Measurements from ENCODE around the gene ATM.

ATM gene, protein sequence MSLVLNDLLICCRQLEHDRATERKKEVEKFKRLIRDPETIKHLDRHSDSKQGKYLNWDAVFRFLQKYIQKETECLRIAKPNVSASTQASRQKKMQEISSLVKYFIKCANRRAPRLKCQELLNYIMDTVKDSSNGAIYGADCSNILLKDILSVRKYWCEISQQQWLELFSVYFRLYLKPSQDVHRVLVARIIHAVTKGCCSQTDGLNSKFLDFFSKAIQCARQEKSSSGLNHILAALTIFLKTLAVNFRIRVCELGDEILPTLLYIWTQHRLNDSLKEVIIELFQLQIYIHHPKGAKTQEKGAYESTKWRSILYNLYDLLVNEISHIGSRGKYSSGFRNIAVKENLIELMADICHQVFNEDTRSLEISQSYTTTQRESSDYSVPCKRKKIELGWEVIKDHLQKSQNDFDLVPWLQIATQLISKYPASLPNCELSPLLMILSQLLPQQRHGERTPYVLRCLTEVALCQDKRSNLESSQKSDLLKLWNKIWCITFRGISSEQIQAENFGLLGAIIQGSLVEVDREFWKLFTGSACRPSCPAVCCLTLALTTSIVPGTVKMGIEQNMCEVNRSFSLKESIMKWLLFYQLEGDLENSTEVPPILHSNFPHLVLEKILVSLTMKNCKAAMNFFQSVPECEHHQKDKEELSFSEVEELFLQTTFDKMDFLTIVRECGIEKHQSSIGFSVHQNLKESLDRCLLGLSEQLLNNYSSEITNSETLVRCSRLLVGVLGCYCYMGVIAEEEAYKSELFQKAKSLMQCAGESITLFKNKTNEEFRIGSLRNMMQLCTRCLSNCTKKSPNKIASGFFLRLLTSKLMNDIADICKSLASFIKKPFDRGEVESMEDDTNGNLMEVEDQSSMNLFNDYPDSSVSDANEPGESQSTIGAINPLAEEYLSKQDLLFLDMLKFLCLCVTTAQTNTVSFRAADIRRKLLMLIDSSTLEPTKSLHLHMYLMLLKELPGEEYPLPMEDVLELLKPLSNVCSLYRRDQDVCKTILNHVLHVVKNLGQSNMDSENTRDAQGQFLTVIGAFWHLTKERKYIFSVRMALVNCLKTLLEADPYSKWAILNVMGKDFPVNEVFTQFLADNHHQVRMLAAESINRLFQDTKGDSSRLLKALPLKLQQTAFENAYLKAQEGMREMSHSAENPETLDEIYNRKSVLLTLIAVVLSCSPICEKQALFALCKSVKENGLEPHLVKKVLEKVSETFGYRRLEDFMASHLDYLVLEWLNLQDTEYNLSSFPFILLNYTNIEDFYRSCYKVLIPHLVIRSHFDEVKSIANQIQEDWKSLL (N-terminal part only)

DNA sequence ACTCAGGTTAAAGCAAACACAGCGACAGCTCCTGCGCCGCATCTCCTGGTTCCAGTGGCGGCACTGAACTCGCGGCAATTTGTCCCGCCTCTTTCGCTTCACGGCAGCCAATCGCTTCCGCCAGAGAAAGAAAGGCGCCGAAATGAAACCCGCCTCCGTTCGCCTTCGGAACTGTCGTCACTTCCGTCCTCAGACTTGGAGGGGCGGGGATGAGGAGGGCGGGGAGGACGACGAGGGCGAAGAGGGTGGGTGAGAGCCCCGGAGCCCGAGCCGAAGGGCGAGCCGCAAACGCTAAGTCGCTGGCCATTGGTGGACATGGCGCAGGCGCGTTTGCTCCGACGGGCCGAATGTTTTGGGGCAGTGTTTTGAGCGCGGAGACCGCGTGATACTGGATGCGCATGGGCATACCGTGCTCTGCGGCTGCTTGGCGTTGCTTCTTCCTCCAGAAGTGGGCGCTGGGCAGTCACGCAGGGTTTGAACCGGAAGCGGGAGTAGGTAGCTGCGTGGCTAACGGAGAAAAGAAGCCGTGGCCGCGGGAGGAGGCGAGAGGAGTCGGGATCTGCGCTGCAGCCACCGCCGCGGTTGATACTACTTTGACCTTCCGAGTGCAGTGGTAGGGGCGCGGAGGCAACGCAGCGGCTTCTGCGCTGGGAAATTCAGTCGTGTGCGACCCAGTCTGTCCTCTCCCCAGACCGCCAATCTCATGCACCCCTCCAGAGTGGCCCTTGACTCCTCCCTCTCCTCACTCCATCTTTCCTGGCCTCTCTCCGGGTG, at the start of gene ATM, which contains the start of gene NPAT:
TSS of gene ATM (plus strand) at position 494 of the 774 bp plus-strand sequence. CDS start 4,558 bp downstream, outside the sequence.
TSS of gene NPAT (minus strand) at position 65 of the 774 bp plus-strand sequence. CDS start 102 bp downstream, outside the sequence.
- DNase-seq (ENCODE audit: low read depth, low spot score), result peak; percentile 99

DNA sequence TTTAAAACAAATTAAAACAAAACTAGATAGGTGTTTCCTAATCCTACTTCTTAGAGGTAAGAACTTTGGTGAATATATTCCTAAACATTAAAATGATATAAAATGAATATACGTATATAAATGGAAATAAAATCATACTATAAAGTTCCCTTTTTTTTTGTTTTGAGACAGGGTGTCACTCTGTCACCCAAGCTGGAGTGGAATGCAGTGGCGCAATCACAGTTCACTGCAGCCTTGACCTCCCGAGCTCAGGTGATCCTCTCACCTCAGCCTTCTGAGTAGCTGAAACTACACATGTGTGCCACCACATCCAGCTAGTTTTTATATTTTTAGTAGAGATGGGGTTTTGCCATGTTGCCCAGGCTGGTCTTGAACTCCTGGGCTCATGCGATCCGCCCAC, 45.3 kb upstream of the ATM start:
- no peak for DNase-seq (ENCODE audit: low read depth, low spot score)

DNA sequence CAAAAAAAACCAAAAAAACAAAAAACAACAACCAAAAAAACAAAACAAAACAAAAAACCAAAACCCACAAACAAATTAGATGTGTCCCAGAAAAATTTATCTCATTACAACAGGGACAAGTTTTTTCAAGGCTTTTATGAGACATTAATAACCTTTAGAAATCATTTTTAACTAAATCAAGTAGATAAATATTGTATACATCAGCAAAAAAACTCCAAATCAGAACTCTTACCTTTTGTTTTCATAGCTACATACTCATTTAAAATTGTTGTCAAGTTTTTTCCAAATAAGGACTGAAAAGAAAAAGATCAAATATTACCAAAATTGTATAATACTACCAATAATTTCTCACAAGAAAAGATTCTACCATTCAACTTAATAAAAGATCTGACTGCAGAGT, 29.1 kb upstream of the ATM start:
- DNase-seq (ENCODE audit: low read depth, low spot score), result no peak

DNA sequence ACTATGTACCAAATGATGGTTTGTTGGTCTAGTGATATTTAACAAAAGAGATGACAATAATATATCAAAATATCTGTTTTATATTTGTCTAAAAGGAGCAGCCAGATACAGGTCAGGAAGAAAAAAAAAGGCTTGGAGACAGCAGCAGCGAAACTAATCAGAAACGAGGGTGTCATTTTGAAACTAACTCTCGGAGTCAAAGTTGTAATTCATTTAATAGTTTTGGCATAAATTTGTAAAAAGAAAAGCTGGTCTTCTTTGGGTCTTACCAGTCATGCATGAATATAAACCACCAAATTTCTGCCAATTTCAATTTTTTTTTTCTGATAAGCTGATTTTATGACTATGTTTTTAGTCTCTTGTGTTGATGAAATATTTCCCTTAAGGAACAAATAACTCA, 26.0 kb upstream of the ATM start:
- no peak for DNase-seq (ENCODE audit: low read depth, low spot score)

DNA sequence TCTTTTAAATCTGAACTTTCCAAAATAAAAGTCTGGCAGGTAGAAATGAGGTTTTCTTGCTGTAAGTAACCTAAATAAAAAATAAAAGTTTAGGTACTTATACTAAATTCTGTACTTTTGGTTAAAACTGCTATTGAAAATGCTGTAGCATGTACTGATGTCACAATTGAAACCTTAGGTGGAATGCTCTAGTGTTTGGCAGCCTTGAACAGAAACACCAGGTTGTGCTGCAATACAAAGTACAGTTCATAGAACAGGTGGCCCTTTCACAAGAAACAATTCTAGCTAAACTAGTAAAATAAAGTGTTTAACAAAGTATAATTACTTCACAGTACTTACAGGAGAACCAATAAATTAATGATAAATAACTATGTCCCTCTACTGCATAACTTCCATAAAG, 25.5 kb upstream of the ATM start:
- no peak for DNase-seq (ENCODE audit: low read depth, low spot score)

DNA sequence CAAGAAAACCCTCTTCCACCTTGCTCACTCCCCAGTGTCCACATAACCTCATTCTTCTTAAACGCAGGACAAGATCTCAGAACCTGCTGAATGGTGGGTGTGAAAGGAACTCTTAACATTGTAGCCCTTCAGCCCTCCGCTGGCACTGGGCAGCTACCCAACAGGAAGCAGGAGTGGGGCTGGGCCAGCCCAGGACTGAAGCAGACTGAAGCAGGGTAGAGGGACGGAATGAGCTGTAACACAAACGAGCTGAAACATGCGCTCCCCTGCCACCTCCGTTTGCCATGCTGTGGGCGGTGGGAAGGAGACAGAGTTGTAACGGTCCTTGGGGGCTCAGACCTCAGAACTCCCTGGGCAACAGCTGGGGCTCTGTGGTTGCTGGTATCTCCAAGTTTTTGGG, 24.0 kb upstream of the ATM start:
- DNase-seq (ENCODE audit: low read depth, low spot score), result no peak

DNA sequence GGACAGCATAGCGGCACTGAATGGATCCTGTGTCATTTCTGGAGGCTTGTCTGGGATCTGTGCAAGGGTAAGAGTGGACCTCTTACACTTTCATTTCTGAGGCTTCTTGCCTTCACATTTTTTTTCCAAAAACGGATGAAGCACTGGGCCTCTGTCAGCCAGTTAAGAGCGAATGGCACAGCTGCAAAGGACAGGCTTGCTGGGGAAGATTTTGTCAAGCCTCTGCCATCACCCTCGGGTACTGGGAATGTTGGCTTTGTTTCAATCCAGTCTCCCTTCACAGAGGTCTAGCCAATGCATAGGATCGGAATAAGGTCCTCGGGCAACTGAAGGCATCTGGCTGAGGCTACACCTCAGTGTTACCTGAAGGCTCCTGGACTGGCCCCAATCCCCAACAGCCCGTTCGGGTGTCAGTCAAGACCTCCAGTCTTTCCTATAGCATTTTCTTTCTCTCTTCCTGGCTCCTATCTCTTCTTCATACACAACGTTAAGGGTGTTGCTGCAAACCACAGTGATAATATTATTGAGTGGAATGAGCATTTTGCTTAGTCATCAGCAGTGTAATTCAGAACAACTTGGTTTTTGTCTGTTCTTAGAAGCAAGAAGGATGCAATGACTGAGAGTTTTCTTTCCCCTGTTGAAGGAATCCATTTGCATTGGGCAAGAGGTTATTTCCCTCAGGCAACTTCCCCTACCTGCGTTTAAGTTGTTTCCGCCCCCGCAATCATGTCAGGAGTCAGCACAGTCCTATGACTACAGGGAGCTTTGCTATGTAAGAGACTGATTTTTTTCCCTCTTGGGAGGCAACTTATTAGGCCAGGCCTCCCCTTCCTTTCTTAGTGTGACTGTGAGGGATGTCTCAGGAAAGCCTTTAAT, 23.2 kb upstream of the ATM start:
- DNase-seq (ENCODE audit: low read depth, low spot score), result no peak

DNA sequence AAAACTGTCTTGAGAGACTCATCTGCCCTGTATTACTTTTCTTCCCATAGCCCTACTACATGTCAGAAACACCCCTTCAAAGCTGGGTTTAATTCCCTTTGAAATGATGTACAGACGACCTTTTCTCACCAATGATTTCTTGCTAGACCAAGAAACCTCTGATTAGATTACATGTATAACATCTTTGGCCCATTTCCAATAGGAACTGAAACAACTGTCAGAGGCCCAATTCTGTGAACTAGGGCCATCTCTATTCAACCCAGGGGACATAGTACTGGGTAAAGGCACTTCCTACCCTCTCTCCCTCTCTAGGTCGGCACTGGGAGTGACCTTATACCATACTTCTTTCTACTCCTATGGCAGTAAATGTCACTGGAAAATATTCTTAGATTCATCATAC, 19.8 kb upstream of the ATM start:
- DNase-seq (ENCODE audit: low read depth, low spot score), result no peak

DNA sequence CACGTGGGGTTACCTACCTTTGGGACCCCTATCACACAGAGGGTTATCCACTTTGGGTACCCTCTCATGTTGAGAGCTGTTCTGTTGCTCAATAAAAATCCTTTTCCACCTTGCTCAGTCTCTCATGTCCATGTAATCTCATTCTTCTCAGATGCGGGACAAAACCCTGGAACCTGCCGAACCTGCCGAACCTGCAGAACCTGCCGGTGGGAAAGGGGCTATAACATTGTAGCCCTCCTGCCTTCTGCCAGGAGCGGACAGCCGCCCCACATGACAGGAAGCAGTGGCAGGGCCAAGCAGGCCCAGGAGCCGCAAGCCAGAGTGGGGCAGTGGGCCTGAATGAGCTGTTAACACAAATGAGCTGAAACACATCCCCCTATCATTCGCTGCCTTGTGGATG, 18.5 kb upstream of the ATM start:
- DNase-seq (ENCODE audit: low read depth, low spot score), result no peak

DNA sequence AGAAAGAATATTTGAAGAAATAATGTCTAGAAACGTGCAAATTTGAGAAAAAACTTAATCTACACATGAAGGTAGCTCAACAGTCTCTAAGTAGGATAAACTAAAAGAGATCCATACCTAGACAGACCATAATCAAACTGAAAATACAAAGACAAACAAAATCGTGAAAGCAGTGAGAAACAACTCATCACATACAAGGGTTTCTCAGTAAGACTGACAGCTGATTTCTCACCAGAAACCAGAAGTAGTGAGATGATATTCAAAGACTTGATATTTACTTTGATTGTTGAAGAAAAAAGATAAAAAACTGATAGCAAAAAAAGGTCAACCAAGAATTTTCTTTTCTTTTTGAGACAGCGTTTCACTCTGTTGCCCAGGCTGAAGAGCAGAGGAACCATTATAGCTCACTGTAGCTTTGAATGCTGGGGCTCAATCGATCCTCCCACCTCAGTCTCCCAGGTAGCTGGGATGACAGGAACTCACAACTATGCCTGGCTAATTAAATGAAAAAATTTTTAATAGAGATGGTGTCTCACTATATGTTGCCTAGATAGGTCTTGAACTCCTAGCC, 17.9 kb upstream of the ATM start:
- no peak for DNase-seq (ENCODE audit: low read depth, low spot score)

DNA sequence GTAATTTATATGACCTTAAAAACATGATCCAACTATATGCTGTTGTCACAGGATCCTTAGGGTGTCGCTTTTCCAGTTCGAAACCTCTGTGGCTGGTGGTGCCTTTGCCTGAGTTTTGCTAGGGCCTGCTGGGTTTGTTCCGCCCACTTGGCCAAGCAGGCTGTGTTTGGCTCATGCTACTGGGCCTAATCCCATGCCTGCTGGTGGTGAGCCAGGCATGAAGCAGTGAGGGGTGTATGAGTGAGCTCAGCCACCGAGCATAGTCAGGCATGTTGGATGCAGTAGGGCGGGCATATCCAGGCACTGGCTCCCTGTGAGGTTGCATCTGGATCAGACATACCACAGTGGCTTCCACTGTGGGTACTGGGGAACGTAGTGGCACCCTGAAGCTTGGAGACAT, 16.7 kb upstream of the ATM start:
- DNase-seq (ENCODE audit: low read depth, low spot score), result no peak

DNA sequence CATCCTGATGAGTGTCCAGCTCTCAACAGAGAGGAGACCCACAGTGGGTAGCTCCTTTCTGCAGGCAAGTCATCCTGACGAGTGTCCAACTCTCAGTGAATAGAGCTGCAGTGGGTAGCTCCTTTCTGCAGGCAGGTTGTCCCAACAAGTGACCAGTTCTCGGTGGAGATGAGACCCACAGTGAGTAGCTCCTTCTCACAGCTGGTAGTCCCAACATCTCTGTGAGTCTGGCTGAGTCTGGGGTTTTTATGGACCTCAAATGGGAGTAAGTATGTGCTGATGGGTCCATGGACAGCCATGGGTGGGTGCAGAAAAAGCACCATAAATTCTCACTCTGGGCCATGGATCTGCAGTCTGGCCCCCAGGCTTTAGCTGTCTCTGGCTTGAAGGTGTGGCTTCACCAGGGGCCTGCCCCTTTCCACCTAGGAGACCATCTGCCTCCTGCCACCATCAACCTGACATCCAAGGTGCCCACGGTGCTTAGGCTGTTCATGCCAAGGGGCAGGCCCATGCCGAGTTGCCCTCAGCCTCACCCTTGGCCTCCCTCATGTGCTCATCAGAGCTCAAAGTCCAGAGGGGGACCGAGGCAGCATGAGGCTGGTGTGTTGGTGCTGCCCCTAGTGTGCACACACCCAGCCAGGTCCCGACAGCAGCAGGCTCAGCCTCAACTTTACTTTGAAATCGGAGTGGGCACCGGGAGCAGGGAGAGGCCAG, 15.7 kb upstream of the ATM start:
- DNase-seq (ENCODE audit: low read depth, low spot score), result no peak

DNA sequence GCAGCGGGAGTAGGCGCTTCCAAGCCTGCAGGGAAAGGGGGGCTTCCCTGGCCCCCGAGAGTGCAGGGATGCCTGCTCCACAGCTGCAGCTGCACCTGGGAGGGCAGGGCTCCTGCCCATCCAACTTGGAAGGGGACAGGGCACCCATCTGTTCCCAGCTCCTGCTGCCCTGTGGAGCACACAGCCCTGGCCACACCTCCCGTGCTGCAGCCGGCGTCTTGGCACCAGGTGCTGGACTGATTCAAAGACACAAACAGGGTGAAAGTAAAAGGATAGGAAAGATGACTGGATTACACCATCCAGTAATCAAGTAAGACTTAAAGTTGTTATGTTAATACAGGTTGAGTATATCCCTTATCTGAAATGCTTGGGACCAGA, 15.2 kb upstream of the ATM start:
- no peak for DNase-seq (ENCODE audit: low read depth, low spot score)

DNA sequence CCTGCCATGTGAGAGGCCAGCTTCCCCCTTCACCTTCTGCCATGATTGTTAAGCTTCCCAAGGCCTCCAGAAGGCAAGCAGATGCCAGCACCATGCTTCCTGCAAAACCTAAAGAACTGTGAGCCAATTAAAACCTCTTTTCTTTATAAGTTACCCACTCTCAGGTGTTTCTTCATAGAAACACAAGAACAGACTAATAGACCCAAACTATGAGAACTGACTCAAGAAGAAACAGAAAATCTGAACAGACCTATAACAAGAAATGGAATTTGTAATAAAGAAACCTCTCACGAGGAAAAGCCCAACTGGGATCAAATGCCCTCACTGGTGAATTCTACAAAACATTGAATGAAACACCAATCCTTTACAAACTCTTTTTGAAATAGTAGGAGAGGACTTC, 12.4 kb upstream of the ATM start:
- no peak for DNase-seq (ENCODE audit: low read depth, low spot score)

DNA sequence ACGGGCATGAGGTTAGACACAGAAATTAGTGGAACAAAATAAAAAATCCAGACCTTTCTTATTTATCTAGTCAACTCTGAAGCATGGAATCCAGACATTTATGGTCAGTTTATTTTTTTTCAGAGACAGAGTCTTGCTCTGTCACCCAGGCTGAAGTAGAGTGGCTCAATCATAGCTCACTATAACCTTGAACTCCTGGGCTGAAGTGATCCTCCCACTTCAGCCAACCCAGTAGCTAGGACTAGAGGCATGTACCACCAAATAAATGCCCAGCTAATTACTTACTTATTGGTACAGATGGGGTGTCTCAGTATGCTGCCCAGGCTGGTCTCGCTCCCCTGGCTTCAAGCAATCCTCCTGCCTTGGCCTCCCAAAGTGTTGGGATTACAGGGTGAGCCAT, 9.1 kb upstream of the ATM start:
- no peak for DNase-seq (ENCODE audit: low read depth, low spot score)

DNA sequence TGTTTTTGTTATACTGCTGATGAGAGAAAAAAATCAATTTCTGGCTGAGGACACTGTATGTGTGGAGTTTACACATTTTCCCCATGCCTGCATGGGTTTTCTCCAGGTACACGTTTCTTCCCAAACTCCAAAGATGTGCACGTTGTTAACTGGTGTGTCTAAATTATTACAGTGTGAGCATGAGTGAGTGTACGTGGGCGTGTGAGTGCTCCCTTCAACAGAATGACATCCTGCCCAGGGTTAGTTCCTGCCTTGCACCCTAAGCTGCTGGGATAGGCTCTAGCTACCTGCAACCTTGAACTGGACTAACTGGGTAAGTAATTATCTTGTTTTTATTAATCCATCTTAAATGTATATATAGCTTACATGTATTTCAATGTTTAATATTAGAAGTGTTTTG, 5.9 kb upstream of the ATM start:
- DNase-seq (ENCODE audit: low read depth, low spot score), result no peak

DNA sequence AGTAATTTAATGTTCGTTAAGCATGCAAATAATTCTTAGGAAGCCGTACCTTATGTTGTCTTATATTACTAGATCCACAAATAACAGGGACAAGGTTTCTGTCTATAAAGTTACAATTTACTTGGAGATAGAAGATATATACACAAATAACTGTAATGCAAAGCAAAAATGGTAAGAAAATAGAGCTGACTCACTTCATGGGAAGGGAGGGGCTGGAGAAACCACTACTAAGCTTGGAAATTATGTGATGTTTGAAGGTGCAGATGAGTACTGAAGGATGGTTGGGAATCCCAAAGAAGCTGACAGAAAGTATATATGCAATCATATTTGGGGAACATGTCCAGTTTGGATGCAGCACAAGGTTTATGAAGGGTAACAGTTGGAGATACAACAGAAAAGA, 4.4 kb upstream of the ATM start:
- no peak for DNase-seq (ENCODE audit: low read depth, low spot score)

DNA sequence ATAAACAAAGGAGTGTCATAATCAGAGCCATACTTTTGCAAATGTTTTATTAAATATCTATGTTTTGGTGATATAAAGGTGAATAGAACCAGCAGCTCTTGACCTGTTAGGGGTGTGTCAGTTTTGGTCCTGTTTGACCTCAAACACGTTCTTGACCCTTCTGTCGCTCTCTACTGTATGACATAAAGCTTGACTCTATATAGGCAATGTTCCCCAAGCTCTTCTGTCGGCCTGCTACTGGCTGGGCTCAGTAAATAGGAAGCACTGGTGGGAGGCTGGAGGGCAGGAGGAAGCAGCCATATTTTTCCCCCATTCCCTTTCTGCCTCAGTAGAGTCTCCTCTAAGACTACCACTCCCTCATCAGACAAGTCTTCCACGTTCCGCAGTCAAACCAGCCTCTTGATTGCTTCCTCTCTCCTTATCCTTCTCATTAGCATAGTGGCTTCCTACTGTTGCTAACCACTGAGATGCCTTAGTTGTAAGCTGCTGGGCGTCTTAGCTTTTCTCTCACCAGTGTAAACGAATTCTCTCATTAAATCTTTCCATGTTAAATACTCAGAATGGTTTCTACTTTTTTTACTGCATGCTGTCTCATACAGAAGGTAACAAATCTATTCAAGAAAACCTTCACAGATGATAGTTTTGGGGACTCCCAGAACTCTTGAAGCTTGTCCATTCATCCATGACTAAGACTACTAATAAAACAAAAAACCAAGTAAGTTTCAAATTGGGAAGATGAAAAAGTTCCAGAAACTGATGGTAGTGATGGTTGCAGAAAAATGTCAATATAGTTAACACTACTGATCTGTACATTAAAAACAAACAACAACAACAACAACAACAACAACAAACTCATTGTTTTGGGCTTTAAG, 3.7 kb upstream of the ATM start:
- DNase-seq (ENCODE audit: low read depth, low spot score), result no peak
